H1 (cell line): Measurements from ENCODE around the gene MAPKAP1. TPM values are rescaled to one million over a fixed set of nuclear protein-coding genes. Genes with fewer than 3 reads are reported as not detected.
"Not testable (repeated sequence)": the region's sequence is repeated elsewhere in the genome, so short reads cannot be mapped to it uniquely, and the experiment has no call there.

Source experiments
- CTCF ChIA-PET: fragments of 300-600 bp; sonication (Branson Sonifier 250); formaldehyde crosslinking; loops from one replicate; lab custom pipeline; 2021; ENCODE audit not compliant: partially characterized antibody; lab: Charles Lee
- POLR2A ChIA-PET: fragments of 300-600 bp; sonication (Branson Sonifier 250); formaldehyde crosslinking; loops from one replicate; lab custom pipeline; 2021; ENCODE audit warnings: inconsistent platforms; ENCODE audit not compliant: partially characterized antibody; lab: Charles Lee
- DNase-seq, 2 experiments: peaks; one replicate each; pipeline versions ENCODE4 v3.0.0 to v3.0.0-alpha.2; 2010 to 2022; ENCODE audit warnings: low spot score in 2 of 2, low read depth in 1 of 2, mixed read lengths in 1 of 2
- FAIRE-seq: peaks from 2 replicates; lab custom pipeline; 2011; peaks lifted over from hg19 to GRCh38; lab: Jason Lieb, UNC
- H2AFZ ChIP-seq: 2 replicates; pipeline ENCODE4 v1.8.1; 2012; ENCODE audit warnings: low read length, inconsistent platforms
- H2AK5ac ChIP-seq: 2 replicates; pipeline ENCODE4 v1.6.1; 2013; ENCODE audit warnings: low read depth, low read length
- H2BK120ac ChIP-seq: replicated peaks from 2 replicates; pipeline ENCODE3; 2013; ENCODE audit warnings: low read depth, low read length, inconsistent platforms
- H2BK12ac ChIP-seq: 2 replicates; pipeline ENCODE4 v1.6.1; 2013; ENCODE audit warnings: low read depth, low read length
- H2BK15ac ChIP-seq: 2 replicates; pipeline ENCODE4 v1.6.1; 2013; ENCODE audit warnings: low read length
- H2BK20ac ChIP-seq: 2 replicates; pipeline ENCODE4 v1.6.1; 2013; ENCODE audit warnings: low read length
- H2BK5ac ChIP-seq: 2 replicates; pipeline ENCODE4 v1.6.1; 2013; ENCODE audit warnings: low read depth, low read length
- H3K14ac ChIP-seq: 2 replicates; pipeline ENCODE4 v1.6.1; 2013; ENCODE audit warnings: inconsistent platforms; ENCODE audit not compliant: insufficient read length
- H3K18ac ChIP-seq: 2 replicates; pipeline ENCODE4 v1.6.1; 2013; ENCODE audit warnings: low read length; ENCODE audit errors: extremely low read depth
- H3K23ac ChIP-seq: 2 replicates; pipeline ENCODE4 v1.6.1; 2013; ENCODE audit warnings: inconsistent platforms; ENCODE audit not compliant: insufficient read length
- H3K23me2 ChIP-seq: 2 replicates; pipeline ENCODE4 v1.6.1; 2013; ENCODE audit warnings: low read depth, low read length
- H3K27ac ChIP-seq: 2 replicates; pipeline ENCODE4 v1.6.1; 2011; ENCODE audit warnings: low read depth, low read length, inconsistent platforms
- H3K27me3 ChIP-seq, 4 experiments: replicated peaks in 1 of 4; 1 replicate in 1 of 4; 2 replicates in 3 of 4; pipeline versions ENCODE4 v1.6.1 to v1.8.1; 2011 to 2013; ENCODE audit warnings: low read length in 3 of 4, mild to moderate bottlenecking in 3 of 4, inconsistent platforms in 2 of 4, mixed read lengths in 2 of 4, moderate library complexity in 1 of 4; ENCODE audit not compliant: control insufficient read depth in 3 of 4, insufficient read depth in 3 of 4; ENCODE audit errors: extremely low read depth in 1 of 4
- H3K36me3 ChIP-seq, 4 experiments: 2 replicates each; pipeline versions ENCODE4 v1.6.1 to v1.8.1; 2011 to 2013; ENCODE audit warnings: mild to moderate bottlenecking in 4 of 4, low read length in 3 of 4, moderate library complexity in 2 of 4, control low read depth in 1 of 4, inconsistent platforms in 1 of 4; ENCODE audit not compliant: insufficient read depth in 4 of 4, control insufficient read depth in 2 of 4
- H3K4ac ChIP-seq: replicated peaks from 2 replicates; pipeline ENCODE3; 2013; ENCODE audit warnings: low read length, low read depth, mixed read lengths, inconsistent platforms; ENCODE audit not compliant: insufficient read length
- H3K4me1 ChIP-seq, 4 experiments: replicated peaks in 1 of 4; 1 replicate in 1 of 4; 2 replicates in 3 of 4; pipeline versions ENCODE4 v1.6.1 to v1.8.1; 2011 to 2013; ENCODE audit warnings: low read length in 3 of 4, inconsistent platforms in 2 of 4, mixed read lengths in 1 of 4; ENCODE audit not compliant: insufficient read depth in 4 of 4, control insufficient read depth in 3 of 4
- H3K4me2 ChIP-seq, 2 experiments: 2 replicates each; pipeline versions ENCODE4 v1.6.1 to v1.8.1; 2011 to 2013; ENCODE audit warnings: low read depth in 2 of 2, low read length in 2 of 2, control low read depth in 1 of 2, inconsistent platforms in 1 of 2, mild to moderate bottlenecking in 1 of 2; ENCODE audit not compliant: insufficient read depth in 1 of 2
- H3K4me3 ChIP-seq, 4 experiments: fragments of 200-600, 300-600 bp in 1 of 4; sonication (generic), shearing (Covaris generic), sonication (Bioruptor Twin) in 1 of 4; 2 replicates each; pipeline versions ENCODE4 v1.5.1 to v1.8.1; 2011 to 2016; ENCODE audit warnings: low read length in 4 of 4, low read depth in 3 of 4, control low read depth in 2 of 4, inconsistent platforms in 2 of 4, mild to moderate bottlenecking in 2 of 4, mixed read lengths in 1 of 4, moderate library complexity in 1 of 4; ENCODE audit not compliant: insufficient read depth in 2 of 4; ENCODE audit errors: extremely low read depth in 1 of 4
- H3K56ac ChIP-seq: replicated peaks from 2 replicates; pipeline ENCODE3; 2013; ENCODE audit warnings: low read depth, mild to moderate bottlenecking, mixed read lengths, low read length, inconsistent platforms; ENCODE audit not compliant: insufficient read length
- H3K79me1 ChIP-seq: 2 replicates; pipeline ENCODE4 v1.6.1; 2013; ENCODE audit warnings: low read depth, low read length, control low read depth
- H3K79me2 ChIP-seq, 2 experiments: 2 replicates each; pipeline versions ENCODE4 v1.6.1 to v1.8.1; 2012 to 2013; ENCODE audit warnings: low read length in 2 of 2, mild to moderate bottlenecking in 2 of 2, inconsistent platforms in 1 of 2; ENCODE audit not compliant: insufficient read depth in 2 of 2, control insufficient read depth in 1 of 2
- H3K9ac ChIP-seq, 4 experiments: replicated peaks in 1 of 4; 1 replicate in 1 of 4; 2 replicates in 3 of 4; pipeline versions ENCODE4 v1.6.1 to v1.8.1; 2011 to 2013; ENCODE audit warnings: low read depth in 3 of 4, low read length in 3 of 4, control low read depth in 2 of 4, mild to moderate bottlenecking in 2 of 4, moderate library complexity in 2 of 4, inconsistent platforms in 1 of 4; ENCODE audit errors: extremely low read depth in 1 of 4
- H3K9me3 ChIP-seq, 2 experiments: 2 replicates each; pipeline versions ENCODE4 v1.6.1 to v1.8.1; 2012 to 2013; ENCODE audit warnings: mild to moderate bottlenecking in 2 of 2, moderate library complexity in 2 of 2, control low read depth in 1 of 2, inconsistent platforms in 1 of 2, low read depth in 1 of 2, low read length in 1 of 2, mixed read lengths in 1 of 2; ENCODE audit not compliant: insufficient read depth in 2 of 2
- H4K20me1 ChIP-seq, 2 experiments: replicated peaks in 1 of 2; 2 replicates each; pipeline versions ENCODE3 to v1.8.1; 2011 to 2013; ENCODE audit warnings: inconsistent platforms in 2 of 2, low read length in 2 of 2, mild to moderate bottlenecking in 1 of 2; ENCODE audit not compliant: insufficient read depth in 2 of 2, control insufficient read depth in 1 of 2
- H4K5ac ChIP-seq: 2 replicates; pipeline ENCODE4 v1.6.1; 2013; ENCODE audit warnings: low read length, low read depth, mixed read lengths, inconsistent platforms; ENCODE audit not compliant: insufficient read length
- H4K8ac ChIP-seq: 2 replicates; pipeline ENCODE4 v1.8.0; 2013; ENCODE audit warnings: mild to moderate bottlenecking, moderate library complexity, low read length, inconsistent platforms; ENCODE audit not compliant: insufficient read depth; ENCODE audit errors: extremely low read depth
- H4K91ac ChIP-seq: replicated peaks from 2 replicates; pipeline ENCODE3; 2013; ENCODE audit warnings: low read length, mixed read lengths, inconsistent platforms; ENCODE audit not compliant: insufficient read length
- WGBS, 2 experiments: shearing (Covaris generic) in 1 of 2; methylation state at CpG; one replicate each; pipeline versions ENCODE4 v1.1.6 to v1.1.7; 2013 to 2015; ENCODE audit warnings: low lambda C conversion rate in 2 of 2, mixed read lengths in 2 of 2, inconsistent platforms in 1 of 2, low coverage in 1 of 2, missing lambda C conversion rate in 1 of 2; ENCODE audit not compliant: insufficient replicate concordance in 2 of 2, insufficient coverage in 1 of 2, insufficient read length in 1 of 2; ENCODE audit errors: extremely low coverage in 1 of 2, missing lambda C conversion rate in 1 of 2; 5-methylcytosine and 5-hydroxymethylcytosine counted together
- polyA plus RNA-seq, 7 experiments: library from polyadenylated mRNA; depleted of rRNA in 3 of 7; stranded (reverse) in 5 of 7; unstranded in 2 of 7; fragments of >200 nt in 5 of 7; fragments of 200-250 nt in 2 of 7; gene quantifications; 1 replicate in 5 of 7; 2 replicates in 1 of 7; 4 replicates in 1 of 7; pipeline versions ENCODE4 v1.2.1 to v1.2.3, GENCODE V29; 2011 to 2013; ENCODE audit warnings: missing spikeins in 2 of 7, mixed read lengths in 2 of 7
- total RNA-seq: library from RNA; stranded (reverse); fragmentation: NEBNext Ultra II Directional; extraction: Animal tissue kit (Norgen Biotek cat#: 25700); gene quantifications from 2 replicates; pipeline ENCODE4 v1.2.1, GENCODE V29; 2021

MAPKAP1 gene
- total and polyA plus RNA-seq, 2 of the 8 experiments (the other 6 are each of a cell fraction or from before 2014, with no cell fraction given): 79.2 to 140 TPM

DNA sequence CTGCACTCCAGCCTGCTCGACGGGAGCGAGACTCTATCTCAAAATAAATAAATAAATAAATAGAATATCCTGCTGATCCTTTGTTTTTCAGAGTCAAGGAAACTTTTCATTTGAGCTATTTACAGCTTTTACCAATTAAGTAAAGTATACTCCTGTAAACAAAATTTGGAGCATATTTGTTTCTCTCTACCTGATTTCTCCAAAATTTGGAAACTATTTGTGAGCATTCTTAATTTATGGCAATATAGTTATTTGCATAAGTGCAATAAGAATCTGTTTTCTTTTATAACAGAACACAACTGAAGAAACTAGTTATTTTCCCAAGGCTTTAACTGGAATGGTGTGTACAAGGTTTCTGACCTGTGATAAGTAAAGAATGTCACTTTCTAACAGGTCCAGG lies 135.2 kb downstream of the MAPKAP1 start:
- H3K9ac ChIP-seq, H2AK5ac ChIP-seq, H2BK5ac ChIP-seq, H4K91ac ChIP-seq, H3K4me2 ChIP-seq, H2BK15ac ChIP-seq, H2BK120ac ChIP-seq, H2BK12ac ChIP-seq, H4K20me1 ChIP-seq, H3K4ac ChIP-seq, H2BK20ac ChIP-seq, H3K23ac ChIP-seq, H3K23me2 ChIP-seq, H3K56ac ChIP-seq, H3K27me3 ChIP-seq, H3K79me1 ChIP-seq, H3K4me1 ChIP-seq, H3K27ac ChIP-seq, H3K79me2 ChIP-seq, H2AFZ ChIP-seq, FAIRE-seq, H3K18ac ChIP-seq, POLR2A ChIA-PET, H4K5ac ChIP-seq, H3K4me3 ChIP-seq, H3K14ac ChIP-seq, H4K8ac ChIP-seq, DNase-seq: not testable (repeated sequence)
- 100% methylated on average over 3 of the region's 3 CpGs; no CpG with 5 or more reads in 1 of the 2 experiments for WGBS, 2 experiments
- Histone ChIP-seq H3K9me3 (peaks cover 22 to 38% of the 10 kb centered on the region in 2 experiments), H3K36me3 (peaks cover 0 to 11% (median 2%) of the 10 kb centered on the region in 4 experiments; a peak in 3 of 8 replicates)
- CTCF ChIA-PET: interaction anchor here (0.6 to 1.0 kb wide), 2 partner anchors 13 to 144 kb away, joined by 4 read pairs; no protein-coding TSS in a partner anchor
